Gastrocnemius medialis (tissue), 4 donors: ENCODE measurements around the gene GGA1. TPM values are rescaled to one million over a fixed set of nuclear protein-coding genes. Genes with fewer than 3 reads are reported as not detected.

ENCODE experiments used
- ATAC-seq, 2 donors: fragments of 150-250 bp; one replicate each; pipeline ENCODE4 v1.9.1; 2016
- DNase-seq, 2 donors: peaks; one replicate each; pipeline ENCODE4 v3.0.0-alpha.2; 2019
- H3K27ac ChIP-seq, 4 donors: fragments of 200-600 bp; sonication (generic); 1 replicate in 1 of 4; 2 replicates in 3 of 4; pipeline ENCODE4 v1.5.1; 2016 to 2018; ENCODE audit warnings: mild to moderate bottlenecking in 2 of 4, moderate library complexity in 1 of 4
- H3K27me3 ChIP-seq, 3 donors: fragments of 200-600 bp; sonication (generic) in 2 of 3; 1 replicate in 1 of 3; 2 replicates in 2 of 3; pipeline versions ENCODE4 v1.5.1 to v1.6.0; 2016 to 2019; ENCODE audit warnings: mild to moderate bottlenecking in 1 of 3, moderate library complexity in 1 of 3
- H3K36me3 ChIP-seq, 2 donors: fragments of 200-600 bp; sonication (generic) in 1 of 2; one replicate each; pipeline ENCODE4 v1.5.1; 2017 to 2018
- H3K4me1 ChIP-seq, 2 donors: fragments of 200-600 bp; sonication (generic) in 1 of 2; one replicate each; pipeline ENCODE4 v1.5.1; 2016 to 2017; ENCODE audit warnings: mild to moderate bottlenecking in 2 of 2
- H3K4me3 ChIP-seq, 4 donors: fragments of 200-600 bp; sonication (generic) in 3 of 4; 1 replicate in 1 of 4; 2 replicates in 3 of 4; pipeline ENCODE4 v1.5.1; 2016 to 2019; ENCODE audit warnings: mild to moderate bottlenecking in 2 of 4
- H3K9me3 ChIP-seq, 3 donors: fragments of 200-600 bp; sonication (generic) in 2 of 3; 1 replicate in 1 of 3; 2 replicates in 2 of 3; pipeline ENCODE4 v1.5.1; 2016 to 2019
- POLR2A ChIP-seq, 2 donors: fragments of 450-650 bp; IDR thresholded peaks; one replicate each; pipeline ENCODE4 v1.6.1; 2017; ENCODE audit warnings: antibody characterized with exemption in 2 of 2, mild to moderate bottlenecking in 2 of 2, moderate library complexity in 2 of 2
- in situ Hi-C, 4 donors: fragments of 200-750 bp; cut with MboI; loops; one replicate each; pipeline versions ENCODE4 v1.15.0 to v1.8.0; 2017; ENCODE audit warnings: low sequenced_read_pairs in 4 of 4
- intact Hi-C: fragments of 100-400 bp; cut with DNase I; formaldehyde crosslinking; loops from one replicate; pipeline ENCODE4 v1.15.1; 2023; ENCODE audit warnings: low total_unique reads
- total RNA-seq, 4 donors: library from RNA; depleted of rRNA; stranded (reverse); fragments of >200 nt; gene quantifications; one replicate each; pipeline versions ENCODE4 v1.1.0 to v1.2.3, GENCODE V29; 2016
- TF ChIP-seq, protein P1 (sequence below), 5 experiments: fragments of 450-650 bp in 3 of 5; fragments of 200-600 bp in 2 of 5; sonication (generic) in 2 of 5; IDR thresholded peaks in 4 of 5; conservative IDR thresholded peaks in 1 of 5; 1 replicate in 4 of 5; 2 replicates in 1 of 5; pipeline ENCODE4 v1.5.1; 2016 to 2019; ENCODE audit warnings: antibody characterized with exemption in 5 of 5, mild to moderate bottlenecking in 3 of 5, moderate library complexity in 3 of 5

GGA1 gene
- total RNA-seq, 4 donors from 2014 or later: 39.0 to 48.8 (median 45.0) TPM

DNA sequence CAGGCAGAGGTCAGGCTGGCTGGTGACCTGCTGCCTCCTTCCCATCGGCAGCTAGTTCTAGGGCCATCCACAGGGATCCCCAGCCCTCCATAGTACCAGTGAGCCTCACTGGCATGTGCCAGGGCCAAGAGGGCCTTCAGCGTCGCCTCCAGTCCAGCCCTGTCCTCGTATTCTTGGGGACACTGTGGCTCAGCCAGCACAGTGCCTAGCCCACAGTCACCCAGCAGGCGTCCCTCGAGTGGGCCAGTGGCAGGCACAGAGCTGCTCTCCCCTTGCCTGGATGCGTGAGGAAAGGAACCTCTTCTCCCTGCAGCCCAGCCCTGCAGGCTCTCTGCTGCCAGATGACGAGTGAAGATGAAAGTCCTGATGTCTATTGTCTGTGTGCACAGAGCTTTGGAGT, 20.2 kb downstream of the GGA1 start:
- intact Hi-C loops (loop anchor here (5.0 kb wide), 1 partner anchor 48 kb away; the partner anchor contains the start of gene LGALS1), in situ Hi-C loops (loop anchor here in 2 of 4 donors (10.0 to 25.0 kb wide), 3 partner anchors 56 to 158 kb away; partner anchors contain the start of genes NOL12 (in 1 of the 2) and TRIOBP (in 1 of the 2))
- Histone ChIP-seq H3K9me3 (no peaks in the 10 kb centered on the region), H3K27me3 (no peaks in the 10 kb centered on the region), H3K4me1 (peaks cover 23 to 27% of the 10 kb centered on the region in 2 donors), H3K4me3 (no peak overlapping the region), H3K27ac (no peak overlapping the region), H3K36me3 (peaks cover 0 to 54% of the 10 kb centered on the region in 2 donors)
- no peak for TF ChIP-seq POLR2A (IDR thresholded peaks at IDR 0.05)
- TF ChIP-seq, protein P1, sequence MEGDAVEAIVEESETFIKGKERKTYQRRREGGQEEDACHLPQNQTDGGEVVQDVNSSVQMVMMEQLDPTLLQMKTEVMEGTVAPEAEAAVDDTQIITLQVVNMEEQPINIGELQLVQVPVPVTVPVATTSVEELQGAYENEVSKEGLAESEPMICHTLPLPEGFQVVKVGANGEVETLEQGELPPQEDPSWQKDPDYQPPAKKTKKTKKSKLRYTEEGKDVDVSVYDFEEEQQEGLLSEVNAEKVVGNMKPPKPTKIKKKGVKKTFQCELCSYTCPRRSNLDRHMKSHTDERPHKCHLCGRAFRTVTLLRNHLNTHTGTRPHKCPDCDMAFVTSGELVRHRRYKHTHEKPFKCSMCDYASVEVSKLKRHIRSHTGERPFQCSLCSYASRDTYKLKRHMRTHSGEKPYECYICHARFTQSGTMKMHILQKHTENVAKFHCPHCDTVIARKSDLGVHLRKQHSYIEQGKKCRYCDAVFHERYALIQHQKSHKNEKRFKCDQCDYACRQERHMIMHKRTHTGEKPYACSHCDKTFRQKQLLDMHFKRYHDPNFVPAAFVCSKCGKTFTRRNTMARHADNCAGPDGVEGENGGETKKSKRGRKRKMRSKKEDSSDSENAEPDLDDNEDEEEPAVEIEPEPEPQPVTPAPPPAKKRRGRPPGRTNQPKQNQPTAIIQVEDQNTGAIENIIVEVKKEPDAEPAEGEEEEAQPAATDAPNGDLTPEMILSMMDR (IDR thresholded peaks at IDR 0.05 in 4 of 5, conservative IDR thresholded peaks at IDR 0.05 in 1 of 5): no peak
- no peak for DNase-seq
- no peak for ATAC-seq

DNA sequence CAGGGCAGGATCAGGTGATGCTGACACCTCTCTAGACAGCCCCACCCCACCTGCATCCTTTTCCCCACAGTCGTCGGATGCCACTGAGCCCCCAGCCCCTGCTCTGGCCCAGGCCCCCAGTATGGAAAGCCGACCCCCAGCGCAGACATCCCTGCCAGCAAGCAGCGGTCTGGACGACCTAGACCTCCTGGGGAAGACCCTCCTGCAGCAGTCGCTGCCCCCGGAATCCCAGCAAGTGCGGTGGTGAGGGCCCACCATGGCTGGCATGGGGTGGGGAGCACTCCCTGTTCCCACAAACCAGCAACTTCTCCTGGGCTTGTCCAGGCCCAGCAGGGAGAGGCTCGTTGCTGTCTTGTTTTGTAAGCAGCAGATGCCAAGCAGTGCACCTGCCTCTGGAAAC, 21.3 kb downstream of the GGA1 start:
- DNase-seq: no peak
- no peak for TF ChIP-seq POLR2A (IDR thresholded peaks at IDR 0.05)
- TF ChIP-seq, protein P1 (IDR thresholded peaks at IDR 0.05 in 4 of 5, conservative IDR thresholded peaks at IDR 0.05 in 1 of 5): no peak
- Histone ChIP-seq H3K9me3 (no peaks in the 10 kb centered on the region), H3K27me3 (no peaks in the 10 kb centered on the region), H3K27ac (no peak overlapping the region), H3K36me3 (peaks cover 0 to 47% of the 10 kb centered on the region in 2 donors), H3K4me1 (peaks cover 34 to 38% of the 10 kb centered on the region in 2 donors), H3K4me3 (no peak overlapping the region)
- intact Hi-C loops (loop anchor here (5.0 kb wide), 1 partner anchor 47 kb away; the partner anchor contains the start of gene LGALS1), in situ Hi-C loops (loop anchor here in 2 of 4 donors (10.0 to 25.0 kb wide), 3 partner anchors 55 to 157 kb away; partner anchors contain the start of genes NOL12 (in 1 of the 2) and TRIOBP (in 1 of the 2))
- no peak for ATAC-seq

DNA sequence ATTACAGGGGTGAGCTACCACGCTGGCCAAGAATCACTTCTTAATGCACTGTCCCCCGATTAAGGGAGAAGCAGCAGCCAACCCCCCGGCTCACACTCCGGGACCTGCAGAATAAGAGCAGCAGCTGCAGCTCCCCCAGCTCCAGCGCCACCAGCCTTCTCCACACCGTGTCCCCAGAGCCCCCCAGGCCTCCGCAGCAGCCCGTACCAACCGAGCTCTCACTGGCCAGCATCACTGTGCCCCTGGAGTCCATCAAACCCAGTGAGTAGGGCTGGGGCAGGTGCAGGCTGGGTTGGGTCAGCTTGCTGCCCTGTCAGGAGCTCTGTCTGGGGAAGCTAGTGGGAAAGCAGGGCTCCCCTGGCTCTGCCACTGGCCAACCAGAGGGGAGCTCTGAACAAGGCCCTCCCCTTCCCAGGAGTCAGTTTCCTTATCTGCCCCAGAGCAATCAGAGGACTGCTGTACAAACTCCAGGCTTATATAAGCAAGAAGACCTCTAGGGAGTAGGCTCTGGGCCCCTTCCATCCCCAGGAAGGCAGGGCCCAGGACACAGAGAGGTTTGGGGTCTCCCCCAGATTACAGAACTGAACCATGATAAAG, 22.3 kb downstream of the GGA1 start:
- no peak for DNase-seq
- in situ Hi-C loops: loop anchor here in 1 of 4 donors (25.0 kb wide), 1 partner anchor 156 kb away; no protein-coding TSS in a partner anchor
- H3K36me3 ChIP-seq: peaks cover 0 to 46% of the 10 kb centered on the region in 2 donors

DNA sequence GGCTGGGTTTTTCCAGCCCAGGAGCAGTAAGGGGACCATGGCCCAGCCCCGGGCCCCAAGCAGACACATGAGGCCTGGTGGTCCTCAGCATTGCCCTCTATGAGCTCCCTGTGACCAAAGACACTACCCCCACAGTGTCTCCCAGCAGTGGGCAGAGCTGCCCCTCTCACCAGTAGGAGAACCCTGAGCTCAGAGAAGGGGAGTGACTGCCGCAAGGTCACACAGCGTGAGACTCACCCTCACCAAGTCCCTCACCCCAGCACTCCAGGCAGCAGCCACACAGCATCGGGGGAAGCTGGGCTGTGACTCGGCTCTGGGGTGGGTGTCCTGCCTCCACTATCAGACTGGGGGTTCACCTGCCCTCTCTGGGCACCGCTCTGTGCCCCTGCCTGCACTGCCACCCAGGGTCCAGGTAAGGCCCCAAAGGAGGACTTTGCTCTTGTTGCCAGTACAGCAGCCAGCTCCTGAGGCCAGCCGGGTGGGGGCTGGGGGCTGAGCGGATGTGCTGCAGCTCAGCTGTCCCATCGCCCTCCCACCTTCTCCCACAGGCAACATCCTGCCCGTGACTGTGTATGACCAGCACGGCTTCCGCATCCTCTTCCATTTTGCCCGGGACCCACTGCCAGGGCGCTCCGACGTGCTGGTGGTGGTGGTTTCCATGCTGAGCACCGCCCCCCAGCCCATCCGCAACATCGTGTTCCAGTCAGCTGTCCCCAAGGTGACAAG, 23.0 kb downstream of the GGA1 start:
- intact Hi-C loops (no loop called here), in situ Hi-C loops (loop anchor here in 1 of 4 donors (25.0 kb wide), 1 partner anchor 156 kb away; no protein-coding TSS in a partner anchor)
- DNase-seq (no peak), ATAC-seq (no peak)
- TF ChIP-seq POLR2A (IDR thresholded peaks at IDR 0.05): no peak
- TF ChIP-seq, protein P1 (IDR thresholded peaks at IDR 0.05 in 4 of 5, conservative IDR thresholded peaks at IDR 0.05 in 1 of 5): no peak
- Histone ChIP-seq H3K36me3 (peaks cover 0 to 46% of the 10 kb centered on the region in 2 donors), H3K27ac (no peak overlapping the region), H3K9me3 (no peaks in the 10 kb centered on the region), H3K4me1 (peaks cover 25 to 31% of the 10 kb centered on the region in 2 donors), H3K4me3 (no peak overlapping the region), H3K27me3 (no peaks in the 10 kb centered on the region)

More for the DNA sequence above, 22.3 kb downstream of the GGA1 start:
- Histone ChIP-seq H3K4me1 (peaks cover 32 to 37% of the 10 kb centered on the region in 2 donors), H3K27me3 (no peaks in the 10 kb centered on the region), H3K4me3 (no peak overlapping the region), H3K27ac (no peak overlapping the region), H3K9me3 (no peaks in the 10 kb centered on the region)
- intact Hi-C loops: no loop called here
- ATAC-seq: no peak
- no peak for TF ChIP-seq POLR2A (IDR thresholded peaks at IDR 0.05)
- TF ChIP-seq, protein P1 (IDR thresholded peaks at IDR 0.05 in 4 of 5, conservative IDR thresholded peaks at IDR 0.05 in 1 of 5): no peak
